HG02642 (cell line): ENCODE data around the gene SLC25A44.

Experiments used
- ATAC-seq: cut with Tn5 transposase; IDR thresholded peaks from one replicate; pipeline ENCODE4 v1.9.1; 2021; ENCODE audit warnings: mild to moderate bottlenecking; ENCODE audit not compliant: unreplicated experiment, poor library complexity

Gene SLC25A44

DNA sequence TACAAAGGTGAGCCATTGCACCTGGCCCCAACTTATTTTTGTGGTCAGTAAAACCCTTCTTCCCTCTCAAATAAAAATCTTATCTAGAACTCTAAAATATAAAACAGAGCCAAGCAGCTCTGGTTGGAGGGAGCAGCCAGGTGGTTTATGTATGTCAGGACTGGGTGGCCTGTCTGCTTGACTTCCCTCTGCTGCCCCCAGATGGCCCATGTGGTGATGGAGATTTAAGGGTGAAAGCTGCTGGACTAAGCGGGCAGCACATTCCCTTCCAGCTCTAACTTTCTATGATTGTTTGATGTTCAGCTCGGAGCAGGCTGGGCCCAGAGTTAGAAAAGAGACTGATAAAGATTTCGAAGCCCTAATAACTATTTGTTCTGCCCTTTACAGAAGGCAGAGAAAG lies 65.9 kb downstream of the SLC25A44 start:
- ATAC-seq, result no peak

DNA sequence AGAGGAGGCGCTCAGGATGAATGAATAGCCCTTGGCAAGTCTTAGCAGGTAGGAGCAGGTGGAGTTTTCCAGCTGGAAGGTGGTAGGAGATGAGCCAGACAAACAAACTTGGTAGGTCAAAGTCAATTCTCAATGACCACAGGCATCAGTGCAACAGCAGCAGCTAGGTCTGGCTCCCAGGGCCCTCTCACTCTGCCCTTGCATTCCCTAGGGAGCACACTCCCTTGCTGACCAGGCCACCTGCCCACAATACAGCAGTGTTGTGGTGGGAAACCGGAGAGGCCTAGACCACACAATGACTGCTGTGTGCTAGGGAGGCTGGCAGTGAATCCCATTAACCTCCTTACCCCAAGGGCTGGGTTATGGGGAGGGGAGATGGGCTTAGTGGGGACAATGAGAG lies 67.0 kb downstream of the SLC25A44 start:
- ATAC-seq, result no peak
